ENCODE results near the gene TAS2R30.

DNA sequence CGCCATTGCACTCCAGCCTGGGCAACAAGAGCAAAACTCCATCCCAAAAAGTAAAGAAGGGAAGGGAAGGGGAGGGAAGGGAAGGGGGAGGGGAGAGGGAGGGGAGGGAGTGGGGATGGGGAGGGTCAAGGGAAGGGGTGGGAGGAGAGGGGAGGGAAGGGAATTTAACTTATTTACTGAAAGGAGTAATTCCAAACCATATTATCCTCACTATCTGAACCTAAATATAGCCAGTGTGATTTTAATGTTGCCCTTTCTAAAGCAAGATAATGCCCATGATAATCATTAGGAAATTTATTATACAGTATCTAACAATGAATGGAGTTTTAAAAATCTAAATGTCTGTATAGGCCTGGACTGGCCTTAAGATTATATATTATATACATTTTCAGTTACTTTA is 43.8 kb upstream of the TAS2R30 start:
- TF ChIP-seq, protein P1, sequence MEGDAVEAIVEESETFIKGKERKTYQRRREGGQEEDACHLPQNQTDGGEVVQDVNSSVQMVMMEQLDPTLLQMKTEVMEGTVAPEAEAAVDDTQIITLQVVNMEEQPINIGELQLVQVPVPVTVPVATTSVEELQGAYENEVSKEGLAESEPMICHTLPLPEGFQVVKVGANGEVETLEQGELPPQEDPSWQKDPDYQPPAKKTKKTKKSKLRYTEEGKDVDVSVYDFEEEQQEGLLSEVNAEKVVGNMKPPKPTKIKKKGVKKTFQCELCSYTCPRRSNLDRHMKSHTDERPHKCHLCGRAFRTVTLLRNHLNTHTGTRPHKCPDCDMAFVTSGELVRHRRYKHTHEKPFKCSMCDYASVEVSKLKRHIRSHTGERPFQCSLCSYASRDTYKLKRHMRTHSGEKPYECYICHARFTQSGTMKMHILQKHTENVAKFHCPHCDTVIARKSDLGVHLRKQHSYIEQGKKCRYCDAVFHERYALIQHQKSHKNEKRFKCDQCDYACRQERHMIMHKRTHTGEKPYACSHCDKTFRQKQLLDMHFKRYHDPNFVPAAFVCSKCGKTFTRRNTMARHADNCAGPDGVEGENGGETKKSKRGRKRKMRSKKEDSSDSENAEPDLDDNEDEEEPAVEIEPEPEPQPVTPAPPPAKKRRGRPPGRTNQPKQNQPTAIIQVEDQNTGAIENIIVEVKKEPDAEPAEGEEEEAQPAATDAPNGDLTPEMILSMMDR (conservative IDR thresholded peaks at IDR 0.05 in 1 of 2, IDR thresholded peaks at IDR 0.05 in 1 of 2; ENCODE audit: low read depth in 1 of 2, low read length in 2 of 2): no peak
- TF ChIP-seq EZH2 (IDR thresholded peaks at IDR 0.05; ENCODE audit: low read length, missing control alignments): no peak
